Peyer's patch (tissue), 4 donors: ENCODE data around the gene TSR1. TPM values are rescaled to one million over a fixed set of nuclear protein-coding genes. Genes with fewer than 3 reads are reported as not detected.

Source experiments
- DNase-seq, 3 donors: peaks; one replicate each; pipeline ENCODE4 v3.0.0-alpha.2; 2017 to 2019
- H3K27ac ChIP-seq, 4 donors: fragments of 200-600 bp; sonication (generic); one replicate each; pipeline ENCODE4 v1.5.1; 2016 to 2019
- H3K27me3 ChIP-seq, 2 donors: fragments of 200-600 bp; sonication (generic); one replicate each; pipeline ENCODE4 v1.5.1; 2019
- H3K36me3 ChIP-seq, 3 donors: fragments of 200-600 bp; sonication (generic); one replicate each; pipeline ENCODE4 v1.5.1; 2016 to 2019
- H3K4me1 ChIP-seq, 4 donors: fragments of 200-600 bp; sonication (generic); one replicate each; pipeline ENCODE4 v1.5.1; 2016 to 2019
- H3K4me3 ChIP-seq, 4 donors: fragments of 200-600 bp; sonication (generic); 1 replicate in 3 of 4; 2 replicates in 1 of 4; pipeline ENCODE4 v1.5.1; 2016 to 2019; ENCODE audit warnings: mild to moderate bottlenecking in 1 of 4
- H3K9me3 ChIP-seq, 4 donors: fragments of 200-600 bp; sonication (generic); one replicate each; pipeline ENCODE4 v1.5.1; 2016 to 2019; ENCODE audit warnings: mild to moderate bottlenecking in 1 of 4
- POLR2A ChIP-seq, 2 donors: fragments of 450-650 bp; IDR thresholded peaks; one replicate each; pipeline ENCODE4 v1.5.1; 2017; ENCODE audit warnings: antibody characterized with exemption in 2 of 2, mild to moderate bottlenecking in 2 of 2, moderate library complexity in 2 of 2
- small RNA-seq, 2 donors: library from RNA; depleted of rRNA; stranded (forward); fragments of <200 nt; gene quantifications; one replicate each; pipeline ENCODE3, GENCODE V24; 2016
- total RNA-seq, 4 donors: library from RNA; depleted of rRNA; stranded (reverse); fragments of >200 nt; gene quantifications; one replicate each; pipeline ENCODE4 v1.1.0, GENCODE V29; 2016
- TF ChIP-seq, protein P1 (sequence below), 6 experiments: fragments of 450-650 bp in 4 of 6; fragments of 200-600 bp in 2 of 6; sonication (generic) in 1 of 6; IDR thresholded peaks; one replicate each; pipeline ENCODE4 v1.5.1; 2017 to 2019; ENCODE audit warnings: antibody characterized with exemption in 6 of 6, mild to moderate bottlenecking in 3 of 6, moderate library complexity in 1 of 6

Gene TSR1
- total RNA-seq, 4 donors from 2014 or later = 5.6 to 87.5 (median 28.6) TPM

DNA sequence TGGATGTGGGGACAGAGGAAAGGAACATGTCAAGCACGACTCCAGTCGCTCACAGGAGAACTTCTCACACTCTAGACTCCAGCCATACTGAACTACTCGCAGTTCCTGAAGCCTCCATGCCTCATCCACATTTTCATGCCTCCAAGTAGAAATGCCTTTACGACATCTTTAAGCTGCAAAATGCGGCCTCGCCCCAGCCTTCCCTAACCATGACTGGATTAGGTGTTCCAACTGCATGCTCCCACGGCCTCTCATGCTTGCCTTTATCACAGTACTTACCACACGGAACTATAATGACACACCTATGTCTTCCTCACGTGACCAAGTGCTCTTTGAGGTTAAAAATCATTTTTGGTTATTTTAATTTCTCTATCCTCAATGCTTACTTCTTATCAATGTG lies 56.5 kb downstream of the TSR1 start:
- no peaks in the 10 kb centered on the region for H3K27me3 ChIP-seq
- H3K36me3 ChIP-seq = peaks cover 0 to 63% (median 0%) of the 10 kb centered on the region in 3 donors
- DNase-seq = no peak
- no peak overlapping the region for H3K27ac ChIP-seq
- no peaks in the 10 kb centered on the region for H3K9me3 ChIP-seq
- TF ChIP-seq POLR2A (IDR thresholded peaks at IDR 0.05) = no peak
- TF ChIP-seq, protein P1, sequence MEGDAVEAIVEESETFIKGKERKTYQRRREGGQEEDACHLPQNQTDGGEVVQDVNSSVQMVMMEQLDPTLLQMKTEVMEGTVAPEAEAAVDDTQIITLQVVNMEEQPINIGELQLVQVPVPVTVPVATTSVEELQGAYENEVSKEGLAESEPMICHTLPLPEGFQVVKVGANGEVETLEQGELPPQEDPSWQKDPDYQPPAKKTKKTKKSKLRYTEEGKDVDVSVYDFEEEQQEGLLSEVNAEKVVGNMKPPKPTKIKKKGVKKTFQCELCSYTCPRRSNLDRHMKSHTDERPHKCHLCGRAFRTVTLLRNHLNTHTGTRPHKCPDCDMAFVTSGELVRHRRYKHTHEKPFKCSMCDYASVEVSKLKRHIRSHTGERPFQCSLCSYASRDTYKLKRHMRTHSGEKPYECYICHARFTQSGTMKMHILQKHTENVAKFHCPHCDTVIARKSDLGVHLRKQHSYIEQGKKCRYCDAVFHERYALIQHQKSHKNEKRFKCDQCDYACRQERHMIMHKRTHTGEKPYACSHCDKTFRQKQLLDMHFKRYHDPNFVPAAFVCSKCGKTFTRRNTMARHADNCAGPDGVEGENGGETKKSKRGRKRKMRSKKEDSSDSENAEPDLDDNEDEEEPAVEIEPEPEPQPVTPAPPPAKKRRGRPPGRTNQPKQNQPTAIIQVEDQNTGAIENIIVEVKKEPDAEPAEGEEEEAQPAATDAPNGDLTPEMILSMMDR (IDR thresholded peaks at IDR 0.05) = no peak
- no peak overlapping the region for H3K4me3 ChIP-seq
- no peaks in the 10 kb centered on the region for H3K4me1 ChIP-seq

DNA sequence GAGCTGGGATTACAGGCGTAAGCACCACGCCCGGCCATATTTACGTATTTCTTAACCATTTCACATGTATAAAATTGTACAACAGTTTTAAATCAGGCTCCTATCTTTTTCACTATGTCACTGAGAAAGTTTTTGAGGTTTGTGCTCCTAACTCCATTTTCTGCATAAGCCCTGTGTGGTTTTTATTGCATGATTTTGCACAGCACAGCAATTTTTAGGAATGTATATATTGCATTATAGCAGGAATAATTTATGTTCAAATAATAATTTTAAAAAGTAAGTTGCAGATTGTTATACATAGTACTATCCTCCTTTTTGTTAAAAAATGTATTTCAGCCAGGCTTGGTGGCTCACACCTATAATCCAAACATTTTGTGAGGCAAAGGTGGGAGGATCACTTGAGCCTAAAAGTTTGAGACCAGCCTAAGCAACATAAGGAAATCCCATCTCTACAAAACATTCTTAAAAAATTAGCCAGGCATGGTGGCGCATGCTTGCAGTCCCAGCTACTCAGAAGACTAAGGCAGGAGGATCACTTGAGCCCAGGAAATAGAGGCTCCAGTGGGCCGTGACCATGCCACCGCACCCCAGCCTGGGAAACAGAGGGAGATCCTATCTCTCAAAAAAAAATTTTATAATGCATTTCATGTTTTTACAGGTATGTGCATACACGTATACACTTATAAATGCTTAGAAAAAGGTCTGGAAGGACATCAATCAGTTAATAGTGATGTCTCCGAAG lies 58.7 kb downstream of the TSR1 start:
- Histone ChIP-seq H3K4me3 (no peak overlapping the region), H3K9me3 (no peaks in the 10 kb centered on the region), H3K4me1 (no peaks in the 10 kb centered on the region), H3K27me3 (no peaks in the 10 kb centered on the region), H3K27ac (no peak overlapping the region), H3K36me3 (peaks cover 0 to 61% (median 0%) of the 10 kb centered on the region in 3 donors)
- no peak for DNase-seq
- TF ChIP-seq POLR2A (IDR thresholded peaks at IDR 0.05) = no peak
- TF ChIP-seq, protein P1 (IDR thresholded peaks at IDR 0.05) = no peak

DNA sequence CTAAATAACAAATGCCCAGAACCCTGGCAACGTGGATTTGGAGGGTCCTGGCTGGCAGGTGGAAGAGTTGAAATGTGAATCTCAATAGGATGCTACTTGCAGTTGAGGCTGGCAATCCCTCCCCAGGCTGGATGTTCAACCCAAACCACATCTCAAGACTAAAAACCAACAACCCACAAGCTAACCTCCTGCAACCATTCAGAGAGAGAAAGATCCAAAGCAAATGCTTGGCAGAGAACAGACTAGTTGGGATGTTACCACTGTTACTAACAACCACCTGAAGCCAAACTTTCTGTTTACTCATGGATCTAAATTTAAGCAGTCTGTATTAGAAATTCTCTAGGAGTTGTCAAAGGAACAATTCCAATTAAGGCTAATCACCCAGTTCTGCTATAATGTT lies 60.5 kb downstream of the TSR1 start:
- Histone ChIP-seq H3K9me3 (no peaks in the 10 kb centered on the region), H3K36me3 (peaks cover 0 to 50% (median 0%) of the 10 kb centered on the region in 3 donors), H3K27ac (peak overlapping the region in 1 of 4 donors; percentile 0), H3K4me1 (no peaks in the 10 kb centered on the region), H3K27me3 (no peaks in the 10 kb centered on the region), H3K4me3 (no peak overlapping the region)
- TF ChIP-seq, protein P1 (IDR thresholded peaks at IDR 0.05) = no peak
- no peak for TF ChIP-seq POLR2A (IDR thresholded peaks at IDR 0.05)
- no peak for DNase-seq

DNA sequence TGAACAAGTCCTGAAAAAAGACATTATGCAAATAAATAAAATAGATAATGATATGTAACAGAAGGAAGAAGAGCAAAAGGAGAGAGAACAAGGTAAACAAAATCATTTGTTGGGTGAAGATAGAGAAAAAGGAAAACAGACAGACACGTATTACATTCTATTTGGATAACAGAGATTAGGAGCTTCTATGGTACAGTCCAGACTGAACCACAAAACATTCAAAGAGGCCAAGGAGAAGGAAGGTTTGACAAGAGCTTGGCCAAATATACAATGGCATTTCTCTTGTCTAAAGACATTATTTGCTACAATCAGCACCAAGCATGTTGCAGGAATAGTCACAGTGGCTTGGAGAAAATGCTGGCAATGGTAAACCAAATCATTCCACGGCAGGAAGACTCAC lies 61.8 kb downstream of the TSR1 start:
- TF ChIP-seq, protein P1 (IDR thresholded peaks at IDR 0.05) = no peak
- TF ChIP-seq POLR2A (IDR thresholded peaks at IDR 0.05) = no peak
- no peaks in the 10 kb centered on the region for H3K9me3 ChIP-seq
- no peak for DNase-seq
- no peak overlapping the region for H3K27ac ChIP-seq
- H3K4me3 ChIP-seq = no peak overlapping the region
- H3K36me3 ChIP-seq = peaks cover 0 to 37% (median 0%) of the 10 kb centered on the region in 3 donors
- H3K27me3 ChIP-seq = no peaks in the 10 kb centered on the region
- H3K4me1 ChIP-seq = no peaks in the 10 kb centered on the region

Small RNA genes within 50 kb of the gene (small RNA-seq; reads per million reads assigned to genes)
- 0 reads per million in 2 donors for gene AC006435.3
- gene SNORD91A = 608 to 1,293 reads per million in 2 donors
- gene SNORD91B = 169 to 182 reads per million in 2 donors

Other genes starting within 250 kb of the TSR1 start
- 100 to 1,000 TPM in 1 of 4 donors, 10 to 100 TPM in 3; 33.3 to 139 (median 67.4) TPM for gene SMG6, start 32.7 kb downstream of the TSR1 start, total RNA-seq
- gene SRR, start 32.5 kb downstream of the TSR1 start, total RNA-seq = 10 to 100 TPM in 1 of 4 donors, 1 to 10 TPM in 3; 2.1 to 27.2 (median 5.5) TPM
- 100 to 1,000 TPM in 3 of 4 donors, 10 to 100 TPM in 1; 48.5 to 151 (median 113) TPM for gene SGSM2, start 1.0 kb upstream of the TSR1 start, total RNA-seq
- 10 to 100 TPM in 3 of 4 donors, 1 to 10 TPM in 1; 9.5 to 57.8 (median 39.0) TPM for gene MNT, start 64.6 kb upstream of the TSR1 start, total RNA-seq
- gene METTL16, start 175.4 kb upstream of the TSR1 start, total RNA-seq = 10 to 100 TPM; 24.0 to 29.7 (median 27.9) TPM